HepG2 (cell line): ENCODE measurements around the gene SLC16A5. TPM values are rescaled to one million over a fixed set of nuclear protein-coding genes. Genes with fewer than 3 reads are reported as not detected.

Experiments used
- AGO2 ChIP-seq: fragments of 200-400 bp; formaldehyde crosslinking; optimal IDR thresholded peaks from 2 replicates; pipeline ENCODE3; 2017; ENCODE audit warnings: mild to moderate bottlenecking, low read depth, low read length, moderate library complexity
- ETV5 ChIP-seq: IDR thresholded peaks from 2 replicates; pipeline ENCODE4 v1.6.1; 2018; ENCODE audit warnings: missing biosample characterization, missing genetic modification reagents, inconsistent platforms, borderline replicate concordance
- GATAD1 ChIP-seq: IDR thresholded peaks from 2 replicates; pipeline ENCODE4 v1.6.1; 2016; ENCODE audit warnings: missing genetic modification reagents, missing compliant biosample characterization
- HES4 ChIP-seq: sonication (generic); formaldehyde crosslinking; IDR thresholded peaks from 2 replicates; pipeline ENCODE4 v1.9.0; 2021; ENCODE audit warnings: mild to moderate bottlenecking, missing genetic modification reagents, borderline replicate concordance
- KMT2A ChIP-seq: sonication (generic); formaldehyde crosslinking; IDR thresholded peaks from 2 replicates; pipeline ENCODE4 v1.4.0; 2020; ENCODE audit warnings: missing genetic modification reagents
- MYC ChIP-seq: sonication (generic); formaldehyde crosslinking; IDR thresholded peaks from 2 replicates; pipeline ENCODE4 v1.9.0; 2021; ENCODE audit warnings: missing genetic modification reagents, borderline replicate concordance
- NFIB ChIP-seq: sonication (generic); formaldehyde crosslinking; IDR thresholded peaks from 2 replicates; pipeline ENCODE4 v1.9.0; 2021; ENCODE audit warnings: missing genetic modification reagents, mild to moderate bottlenecking, borderline replicate concordance
- NFKBIZ ChIP-seq: IDR thresholded peaks from 2 replicates; pipeline ENCODE4 v1.6.1; 2018; ENCODE audit warnings: missing genetic modification reagents, missing compliant biosample characterization
- NPAS2 ChIP-seq: sonication (generic); formaldehyde crosslinking; IDR thresholded peaks from 2 replicates; pipeline ENCODE4 v1.8.0; 2022; ENCODE audit warnings: mild to moderate bottlenecking, missing genetic modification reagents, borderline replicate concordance
- NR2F1 ChIP-seq, 2 experiments: fragments of 450-650 bp in 1 of 2; formaldehyde crosslinking in 1 of 2; IDR thresholded peaks; 2 replicates each; pipeline versions ENCODE4 v1.5.0 to v1.6.1; 2016 to 2020; ENCODE audit warnings: mild to moderate bottlenecking in 1 of 2, missing compliant biosample characterization in 1 of 2, missing genetic modification reagents in 1 of 2, moderate library complexity in 1 of 2
- PCBP1 ChIP-seq: fragments of 200-400 bp; formaldehyde crosslinking; IDR thresholded peaks from 2 replicates; pipeline ENCODE4 v1.6.1; 2017; ENCODE audit warnings: mild to moderate bottlenecking, low read depth, low read length, borderline replicate concordance
- SPEN ChIP-seq: sonication (generic); formaldehyde crosslinking; IDR thresholded peaks from 2 replicates; pipeline ENCODE4 v1.5.1; 2020; ENCODE audit warnings: low read depth, mild to moderate bottlenecking, missing genetic modification reagents
- TMF1 ChIP-seq: sonication (generic); formaldehyde crosslinking; IDR thresholded peaks from 2 replicates; pipeline ENCODE4 v1.8.1; 2022; ENCODE audit warnings: low read depth, missing genetic modification reagents
- YEATS2 ChIP-seq: sonication (generic); formaldehyde crosslinking; IDR thresholded peaks from 2 replicates; pipeline ENCODE4 v1.4.0; 2020; ENCODE audit warnings: missing genetic modification reagents, borderline replicate concordance
- ZMYM4 ChIP-seq: sonication (generic); formaldehyde crosslinking; IDR thresholded peaks from 2 replicates; pipeline ENCODE4 v1.8.1; 2023; ENCODE audit warnings: mild to moderate bottlenecking, missing genetic modification reagents
- ZNF230 ChIP-seq: sonication (generic); formaldehyde crosslinking; IDR thresholded peaks from 2 replicates; pipeline ENCODE4 v1.4.0; 2020; ENCODE audit warnings: mild to moderate bottlenecking, missing genetic modification reagents
- ZNF264 ChIP-seq: sonication (generic); formaldehyde crosslinking; IDR thresholded peaks from 2 replicates; pipeline ENCODE4 v1.4.0; 2020; ENCODE audit warnings: missing genetic modification reagents
- ZNF317 ChIP-seq: sonication (generic); formaldehyde crosslinking; IDR thresholded peaks from 2 replicates; pipeline ENCODE4 v1.5.0; 2020; ENCODE audit warnings: mild to moderate bottlenecking, missing genetic modification reagents
- ZNF788 ChIP-seq: sonication (generic); formaldehyde crosslinking; IDR thresholded peaks from 2 replicates; pipeline ENCODE4 v1.5.0; 2020; ENCODE audit warnings: mild to moderate bottlenecking, missing genetic modification reagents, borderline replicate concordance
- polyA plus RNA-seq, 8 experiments: library from polyadenylated mRNA; depleted of rRNA in 3 of 8; stranded (reverse) in 7 of 8; unstranded in 1 of 8; fragments of >200 nt; fragmentation: Illumina TruSeq in 4 of 8; extraction: Trizol in 4 of 8; gene quantifications; 2 replicates each; pipeline versions ENCODE4 v1.2.1 to v1.2.3, GENCODE V29; 2011 to 2016; ENCODE audit warnings: low read depth in 4 of 8, missing spikeins in 1 of 8, mixed read lengths in 1 of 8; ENCODE audit not compliant: insufficient read depth in 1 of 8
- total RNA-seq, 5 experiments: library from RNA; depleted of rRNA; stranded (reverse); fragments of >200 nt; fragmentation: Illumina TruSeq; extraction: Trizol; gene quantifications; 2 replicates each; pipeline ENCODE4 v1.2.3, GENCODE V29; 2016; ENCODE audit warnings: low read depth in 1 of 5
- TF ChIP-seq, protein P1 (sequence below): IDR thresholded peaks from 2 replicates; pipeline ENCODE4 v1.6.1; 2016
- TF ChIP-seq, protein P2 (sequence below): sonication (generic); formaldehyde crosslinking; IDR thresholded peaks from 2 replicates; pipeline ENCODE4 v1.4.0; 2020; ENCODE audit warnings: missing genetic modification reagents, borderline replicate concordance
- TF ChIP-seq, protein P3 (sequence below): sonication (generic); formaldehyde crosslinking; IDR thresholded peaks from 2 replicates; pipeline ENCODE4 v1.5.0; 2020; ENCODE audit warnings: mild to moderate bottlenecking, missing genetic modification reagents, moderate library complexity
- TF ChIP-seq, protein P4 (sequence below): IDR thresholded peaks from 2 replicates; pipeline ENCODE4 v1.6.1; 2012; ENCODE audit warnings: inconsistent platforms

Gene SLC16A5
- total and polyA plus RNA-seq, 2 of the 13 experiments (the other 11 are each of a cell fraction or from before 2014, with no cell fraction given), result 0.69 to 5.6 TPM

DNA sequence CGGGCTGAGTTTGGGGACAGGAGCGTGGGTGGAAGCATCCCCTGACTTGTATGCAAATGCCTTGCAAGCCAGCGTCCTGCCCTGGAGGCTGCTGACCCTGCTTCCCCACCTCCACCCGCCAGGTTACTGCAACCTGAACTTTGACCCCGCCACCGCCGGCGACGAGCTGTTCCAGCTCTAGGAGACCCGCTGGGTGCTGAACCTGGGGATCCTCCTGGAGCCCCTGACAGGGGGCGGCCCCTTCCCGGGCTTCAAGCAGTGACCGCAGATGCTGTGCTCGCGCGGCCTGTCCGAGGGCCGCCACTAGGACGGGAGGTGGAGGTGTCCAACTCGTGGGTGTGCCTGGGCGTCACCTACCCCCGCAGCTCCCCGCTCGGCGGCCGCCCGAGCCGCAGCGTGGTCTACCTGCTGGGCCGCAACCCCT, 10.7 kb upstream of the SLC16A5 start (continued):
- TF ChIP-seq, protein P1, sequence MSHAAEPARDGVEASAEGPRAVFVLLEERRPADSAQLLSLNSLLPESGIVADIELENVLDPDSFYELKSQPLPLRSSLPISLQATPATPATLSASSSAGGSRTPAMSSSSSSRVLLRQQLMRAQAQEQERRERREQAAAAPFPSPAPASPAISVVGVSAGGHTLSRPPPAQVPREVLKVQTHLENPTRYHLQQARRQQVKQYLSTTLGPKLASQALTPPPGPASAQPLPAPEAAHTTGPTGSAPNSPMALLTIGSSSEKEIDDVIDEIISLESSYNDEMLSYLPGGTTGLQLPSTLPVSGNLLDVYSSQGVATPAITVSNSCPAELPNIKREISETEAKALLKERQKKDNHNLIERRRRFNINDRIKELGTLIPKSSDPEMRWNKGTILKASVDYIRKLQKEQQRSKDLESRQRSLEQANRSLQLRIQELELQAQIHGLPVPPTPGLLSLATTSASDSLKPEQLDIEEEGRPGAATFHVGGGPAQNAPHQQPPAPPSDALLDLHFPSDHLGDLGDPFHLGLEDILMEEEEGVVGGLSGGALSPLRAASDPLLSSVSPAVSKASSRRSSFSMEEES (CRISPR knock-in tag), result peak; percentile 43; the same call in 1 of the 2 replicates
- peak; percentile 53 for TF ChIP-seq GATAD1 (CRISPR knock-in tag)
- TF ChIP-seq ETV5 (CRISPR knock-in tag), result peak; percentile 67; the same call in 1 of the 2 replicates
- 0 out of 2 replicates have a peak, but pooled peaks have one; percentile 34 for TF ChIP-seq NFKBIZ (CRISPR knock-in tag)
- TF ChIP-seq, protein P2, sequence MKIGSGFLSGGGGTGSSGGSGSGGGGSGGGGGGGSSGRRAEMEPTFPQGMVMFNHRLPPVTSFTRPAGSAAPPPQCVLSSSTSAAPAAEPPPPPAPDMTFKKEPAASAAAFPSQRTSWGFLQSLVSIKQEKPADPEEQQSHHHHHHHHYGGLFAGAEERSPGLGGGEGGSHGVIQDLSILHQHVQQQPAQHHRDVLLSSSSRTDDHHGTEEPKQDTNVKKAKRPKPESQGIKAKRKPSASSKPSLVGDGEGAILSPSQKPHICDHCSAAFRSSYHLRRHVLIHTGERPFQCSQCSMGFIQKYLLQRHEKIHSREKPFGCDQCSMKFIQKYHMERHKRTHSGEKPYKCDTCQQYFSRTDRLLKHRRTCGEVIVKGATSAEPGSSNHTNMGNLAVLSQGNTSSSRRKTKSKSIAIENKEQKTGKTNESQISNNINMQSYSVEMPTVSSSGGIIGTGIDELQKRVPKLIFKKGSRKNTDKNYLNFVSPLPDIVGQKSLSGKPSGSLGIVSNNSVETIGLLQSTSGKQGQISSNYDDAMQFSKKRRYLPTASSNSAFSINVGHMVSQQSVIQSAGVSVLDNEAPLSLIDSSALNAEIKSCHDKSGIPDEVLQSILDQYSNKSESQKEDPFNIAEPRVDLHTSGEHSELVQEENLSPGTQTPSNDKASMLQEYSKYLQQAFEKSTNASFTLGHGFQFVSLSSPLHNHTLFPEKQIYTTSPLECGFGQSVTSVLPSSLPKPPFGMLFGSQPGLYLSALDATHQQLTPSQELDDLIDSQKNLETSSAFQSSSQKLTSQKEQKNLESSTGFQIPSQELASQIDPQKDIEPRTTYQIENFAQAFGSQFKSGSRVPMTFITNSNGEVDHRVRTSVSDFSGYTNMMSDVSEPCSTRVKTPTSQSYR, result peak; percentile 89
- peak; percentile 43; the same call in 1 of the 2 replicates for TF ChIP-seq YEATS2
- no peak for TF ChIP-seq NFIB (CRISPR knock-in tag)
- TF ChIP-seq ZNF230, result 0 out of 2 replicates have a peak, but pooled peaks have one; percentile 10
- no peak for TF ChIP-seq AGO2
- TF ChIP-seq ZMYM4 (CRISPR knock-in tag), result peak; percentile 52; the same call in 1 of the 2 replicates
- 0 out of 2 replicates have a peak, but pooled peaks have one; percentile 57 for TF ChIP-seq TMF1
- TF ChIP-seq HES4, result peak; percentile 47; the same call in 1 of the 2 replicates
- TF ChIP-seq ZNF788 (CRISPR knock-in tag), result peak; percentile 95; the same call in 1 of the 2 replicates
- peak; percentile 41; the same call in 1 of the 2 replicates for TF ChIP-seq MYC (CRISPR knock-in tag)
- TF ChIP-seq ZNF317 (CRISPR knock-in tag), result peak; percentile 50; the same call in 1 of the 2 replicates
- peak; percentile 55; the same call in 1 of the 2 replicates for TF ChIP-seq KMT2A (CRISPR knock-in tag)
- peak; percentile 76; the same call in 1 of the 2 replicates for TF ChIP-seq SPEN (CRISPR knock-in tag)
- no peak for TF ChIP-seq PCBP1
- TF ChIP-seq, protein P3, sequence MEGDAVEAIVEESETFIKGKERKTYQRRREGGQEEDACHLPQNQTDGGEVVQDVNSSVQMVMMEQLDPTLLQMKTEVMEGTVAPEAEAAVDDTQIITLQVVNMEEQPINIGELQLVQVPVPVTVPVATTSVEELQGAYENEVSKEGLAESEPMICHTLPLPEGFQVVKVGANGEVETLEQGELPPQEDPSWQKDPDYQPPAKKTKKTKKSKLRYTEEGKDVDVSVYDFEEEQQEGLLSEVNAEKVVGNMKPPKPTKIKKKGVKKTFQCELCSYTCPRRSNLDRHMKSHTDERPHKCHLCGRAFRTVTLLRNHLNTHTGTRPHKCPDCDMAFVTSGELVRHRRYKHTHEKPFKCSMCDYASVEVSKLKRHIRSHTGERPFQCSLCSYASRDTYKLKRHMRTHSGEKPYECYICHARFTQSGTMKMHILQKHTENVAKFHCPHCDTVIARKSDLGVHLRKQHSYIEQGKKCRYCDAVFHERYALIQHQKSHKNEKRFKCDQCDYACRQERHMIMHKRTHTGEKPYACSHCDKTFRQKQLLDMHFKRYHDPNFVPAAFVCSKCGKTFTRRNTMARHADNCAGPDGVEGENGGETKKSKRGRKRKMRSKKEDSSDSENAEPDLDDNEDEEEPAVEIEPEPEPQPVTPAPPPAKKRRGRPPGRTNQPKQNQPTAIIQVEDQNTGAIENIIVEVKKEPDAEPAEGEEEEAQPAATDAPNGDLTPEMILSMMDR (CRISPR knock-in tag), result peak; percentile 26; the same call in 1 of the 2 replicates
- TF ChIP-seq, protein P4, sequence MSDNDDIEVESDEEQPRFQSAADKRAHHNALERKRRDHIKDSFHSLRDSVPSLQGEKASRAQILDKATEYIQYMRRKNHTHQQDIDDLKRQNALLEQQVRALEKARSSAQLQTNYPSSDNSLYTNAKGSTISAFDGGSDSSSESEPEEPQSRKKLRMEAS, result peak; percentile 38
- TF ChIP-seq ZNF264 (CRISPR knock-in tag), result peak; percentile 36; the same call in 1 of the 2 replicates
- TF ChIP-seq NR2F1 (CRISPR knock-in tag; IDR thresholded peaks at IDR 0.05), result peak; percentile 80 to 86; a peak in 3 of 4 replicates
- no peak for TF ChIP-seq NPAS2 (CRISPR knock-in tag)
